ENCODE results near the gene SLC1A1. TPM values are rescaled to one million over a fixed set of nuclear protein-coding genes. Genes with fewer than 3 reads are reported as not detected.
A peak's percentile ranks its signal among the peaks of the same experiment; 100 is the strongest.

Gene SLC1A1
- total RNA-seq, 1 donor from 2014 or later: 32.1 TPM

GRCh38 chr9:4502444-4502843, 12.2 kb downstream of the SLC1A1 start:
- no peak for DNase-seq (ENCODE audit: low read depth)
- TF ChIP-seq, protein P1, sequence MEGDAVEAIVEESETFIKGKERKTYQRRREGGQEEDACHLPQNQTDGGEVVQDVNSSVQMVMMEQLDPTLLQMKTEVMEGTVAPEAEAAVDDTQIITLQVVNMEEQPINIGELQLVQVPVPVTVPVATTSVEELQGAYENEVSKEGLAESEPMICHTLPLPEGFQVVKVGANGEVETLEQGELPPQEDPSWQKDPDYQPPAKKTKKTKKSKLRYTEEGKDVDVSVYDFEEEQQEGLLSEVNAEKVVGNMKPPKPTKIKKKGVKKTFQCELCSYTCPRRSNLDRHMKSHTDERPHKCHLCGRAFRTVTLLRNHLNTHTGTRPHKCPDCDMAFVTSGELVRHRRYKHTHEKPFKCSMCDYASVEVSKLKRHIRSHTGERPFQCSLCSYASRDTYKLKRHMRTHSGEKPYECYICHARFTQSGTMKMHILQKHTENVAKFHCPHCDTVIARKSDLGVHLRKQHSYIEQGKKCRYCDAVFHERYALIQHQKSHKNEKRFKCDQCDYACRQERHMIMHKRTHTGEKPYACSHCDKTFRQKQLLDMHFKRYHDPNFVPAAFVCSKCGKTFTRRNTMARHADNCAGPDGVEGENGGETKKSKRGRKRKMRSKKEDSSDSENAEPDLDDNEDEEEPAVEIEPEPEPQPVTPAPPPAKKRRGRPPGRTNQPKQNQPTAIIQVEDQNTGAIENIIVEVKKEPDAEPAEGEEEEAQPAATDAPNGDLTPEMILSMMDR (conservative IDR thresholded peaks at IDR 0.05; ENCODE audit: low read depth, low read length): no peak
- H3K4me3 ChIP-seq (ENCODE audit: low read depth, low read length): no peak overlapping the region

DNA sequence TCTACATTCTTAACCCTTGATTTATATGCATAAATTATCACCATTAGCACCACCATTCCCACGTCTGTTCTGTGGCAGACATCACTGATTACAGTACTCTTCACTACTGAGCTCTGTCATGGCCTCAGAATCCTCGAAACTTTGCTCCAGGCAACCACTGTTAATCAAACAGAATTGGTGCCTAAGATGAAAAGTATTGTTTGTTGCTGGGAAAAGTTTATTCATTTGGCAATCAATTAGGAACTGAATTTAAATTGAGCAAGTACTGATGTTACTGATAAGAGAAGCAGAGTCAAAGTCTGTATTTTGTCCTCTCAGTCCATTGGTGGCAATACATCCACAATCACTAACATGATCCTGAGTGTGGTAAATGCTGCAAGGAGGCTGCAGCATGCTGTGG, 12.8 kb downstream of the SLC1A1 start:
- TF ChIP-seq, protein P1 (conservative IDR thresholded peaks at IDR 0.05; ENCODE audit: low read depth, low read length): no peak
- DNase-seq (ENCODE audit: low read depth): no peak
- H3K4me3 ChIP-seq (ENCODE audit: low read depth, low read length): no peak overlapping the region

DNA sequence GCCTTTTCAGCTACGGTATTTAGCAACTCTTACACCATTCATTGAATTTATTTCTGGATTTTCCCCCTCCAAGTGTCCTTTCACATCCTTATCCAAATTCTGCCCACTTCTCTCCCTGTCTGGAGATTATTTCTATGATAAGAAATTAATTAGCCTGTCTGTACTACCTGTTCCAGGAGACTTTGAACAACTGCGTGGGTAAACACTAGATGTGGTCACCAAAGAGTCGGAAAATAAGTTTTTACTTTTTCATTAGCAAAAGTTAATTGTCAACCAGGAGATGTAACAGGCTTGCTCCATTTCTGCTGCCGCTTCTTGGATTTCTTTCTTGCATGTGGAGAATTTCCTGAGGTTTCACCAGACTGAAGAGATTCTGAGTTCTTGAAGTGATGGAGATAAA, 14.0 kb downstream of the SLC1A1 start:
- H3K4me3 ChIP-seq (ENCODE audit: low read depth, low read length): no peak overlapping the region
- TF ChIP-seq, protein P1 (conservative IDR thresholded peaks at IDR 0.05; ENCODE audit: low read depth, low read length): no peak
- no peak for DNase-seq (ENCODE audit: low read depth)

DNA sequence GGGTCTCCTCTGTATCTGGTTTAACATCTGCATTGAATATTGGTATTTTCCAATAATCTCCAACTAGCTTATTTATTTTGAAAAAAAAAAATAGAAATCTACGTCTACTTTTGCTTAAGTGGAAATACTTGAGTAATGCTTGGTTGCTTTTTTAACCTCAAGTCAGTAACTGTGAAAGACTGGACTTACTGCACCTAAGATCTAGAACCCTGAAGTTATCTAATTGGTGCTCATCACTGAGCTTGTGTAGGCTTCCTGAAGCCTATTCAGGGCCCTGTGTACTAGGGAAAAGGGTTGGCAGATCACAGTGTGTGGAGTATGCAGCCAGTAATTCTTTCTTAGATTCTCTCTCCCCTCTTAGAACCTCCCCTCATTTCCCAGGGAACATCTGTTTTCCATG, 16.2 kb downstream of the SLC1A1 start:
- TF ChIP-seq, protein P1 (conservative IDR thresholded peaks at IDR 0.05; ENCODE audit: low read depth, low read length): no peak
- no peak overlapping the region for H3K4me3 ChIP-seq (ENCODE audit: low read depth, low read length)
- DNase-seq (ENCODE audit: low read depth): no peak

DNA sequence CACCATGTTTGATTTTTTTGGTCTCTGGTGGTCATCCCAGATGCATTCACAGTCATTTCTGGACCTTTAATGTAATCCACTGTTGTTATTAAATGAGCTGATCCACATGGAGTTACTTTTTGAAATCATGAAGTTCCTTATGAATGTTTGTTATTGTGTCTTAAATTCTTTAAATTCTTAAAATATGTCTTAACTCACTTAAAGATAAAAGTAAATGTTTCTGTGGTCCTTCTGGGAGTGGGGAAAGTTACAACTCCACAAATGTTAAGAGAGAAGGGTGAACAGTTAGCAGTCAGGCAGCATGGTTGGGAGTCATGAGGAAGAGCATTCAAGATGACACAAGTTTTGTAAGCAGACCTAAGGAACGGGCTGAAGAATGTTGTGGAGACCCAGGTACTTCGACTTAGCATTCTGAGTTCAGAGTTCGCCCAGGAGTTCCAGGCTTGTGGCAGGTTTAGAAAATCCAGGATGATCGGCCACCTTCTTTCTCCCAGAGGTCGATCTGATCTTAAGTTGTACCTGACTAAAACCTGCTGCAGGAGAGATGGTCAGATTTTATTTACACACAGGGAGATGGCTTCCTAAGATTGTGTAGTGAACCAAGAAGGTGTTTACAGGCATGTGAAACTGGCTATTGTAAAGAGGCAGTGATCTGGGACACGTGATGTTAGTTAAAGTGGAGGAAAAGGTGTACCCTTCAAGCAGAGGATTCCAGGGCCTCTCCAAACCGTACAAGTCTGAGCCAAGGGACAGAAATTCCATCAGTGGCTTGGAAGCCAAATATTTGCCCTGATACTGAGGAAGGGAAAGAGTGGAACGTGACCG, 17.2 kb downstream of the SLC1A1 start:
- no peak overlapping the region for H3K4me3 ChIP-seq (ENCODE audit: low read depth, low read length)
- TF ChIP-seq, protein P1 (conservative IDR thresholded peaks at IDR 0.05; ENCODE audit: low read depth, low read length): no peak
- DNase-seq (ENCODE audit: low read depth): no peak

GRCh38 chr9:4508246-4508906, 18.1 kb downstream of the SLC1A1 start:
- TF ChIP-seq, protein P1 (conservative IDR thresholded peaks at IDR 0.05; ENCODE audit: low read depth, low read length): no peak
- DNase-seq (ENCODE audit: low read depth): peak; percentile 95

More at GRCh38 chr9:4508246-4508906, 18.1 kb downstream of the SLC1A1 start:
- no peak overlapping the region for H3K4me3 ChIP-seq (ENCODE audit: low read depth, low read length)

Measured in epithelial cell of proximal tubule (primary cell).